ENCODE measurements around the gene RAD51C. TPM values are rescaled to one million over a fixed set of nuclear protein-coding genes. Genes with fewer than 3 reads are reported as not detected.

Gene RAD51C
- total and polyA plus RNA-seq, 9 of the 15 experiments (the other 6 are each of a cell fraction or from before 2014, with no cell fraction given): 93.9 to 341 (median 135) TPM

- TF ChIP-seq MYC (IDR thresholded peaks at IDR 0.05; ENCODE audit: low read depth, low read length): peak; percentile 65
- TF ChIP-seq MYC (CRISPR knock-in tag; IDR thresholded peaks at IDR 0.05; ENCODE audit: borderline replicate concordance, low read depth): no peak
- TF ChIP-seq POLR2G (IDR thresholded peaks at IDR 0.05; ENCODE audit: low read depth, low read length): peak; percentile 68
- TF ChIP-seq MCM7 (IDR thresholded peaks at IDR 0.05): no peak
- TF ChIP-seq BRF2 (IDR thresholded peaks at IDR 0.05; ENCODE audit: borderline replicate concordance, insufficient read depth, insufficient read length): no peak
- TF ChIP-seq SIX5 (IDR thresholded peaks at IDR 0.05; ENCODE audit: borderline replicate concordance in 1 of 2, insufficient read depth in 1 of 2, low read depth in 1 of 2, low read length in 2 of 2): no peak
- TF ChIP-seq MITF (IDR thresholded peaks at IDR 0.05): no peak
- TF ChIP-seq TEAD2 (tag; IDR thresholded peaks at IDR 0.05): no peak
- TF ChIP-seq ZNF76 (CRISPR knock-in tag; IDR thresholded peaks at IDR 0.05; ENCODE audit: borderline replicate concordance): 0 out of 2 replicates have a peak, but pooled peaks have one; percentile 25
- no peak for TF ChIP-seq NR4A1 (CRISPR knock-in tag; IDR thresholded peaks at IDR 0.05)
- TF ChIP-seq NR4A1 (tag; IDR thresholded peaks at IDR 0.05): 0 out of 2 replicates have a peak, but pooled peaks have one; percentile 66
- TF ChIP-seq SIRT6 (IDR thresholded peaks at IDR 0.05; ENCODE audit: low read depth, low read length): no peak
- TF ChIP-seq CHD2 (IDR thresholded peaks at IDR 0.05; ENCODE audit: low read depth, low read length): no peak
- no peak for TF ChIP-seq IRF2 (CRISPR knock-in tag; IDR thresholded peaks at IDR 0.05)
- TF ChIP-seq USF2 (CRISPR knock-in tag; IDR thresholded peaks at IDR 0.05): no peak
- TF ChIP-seq, protein P1, sequence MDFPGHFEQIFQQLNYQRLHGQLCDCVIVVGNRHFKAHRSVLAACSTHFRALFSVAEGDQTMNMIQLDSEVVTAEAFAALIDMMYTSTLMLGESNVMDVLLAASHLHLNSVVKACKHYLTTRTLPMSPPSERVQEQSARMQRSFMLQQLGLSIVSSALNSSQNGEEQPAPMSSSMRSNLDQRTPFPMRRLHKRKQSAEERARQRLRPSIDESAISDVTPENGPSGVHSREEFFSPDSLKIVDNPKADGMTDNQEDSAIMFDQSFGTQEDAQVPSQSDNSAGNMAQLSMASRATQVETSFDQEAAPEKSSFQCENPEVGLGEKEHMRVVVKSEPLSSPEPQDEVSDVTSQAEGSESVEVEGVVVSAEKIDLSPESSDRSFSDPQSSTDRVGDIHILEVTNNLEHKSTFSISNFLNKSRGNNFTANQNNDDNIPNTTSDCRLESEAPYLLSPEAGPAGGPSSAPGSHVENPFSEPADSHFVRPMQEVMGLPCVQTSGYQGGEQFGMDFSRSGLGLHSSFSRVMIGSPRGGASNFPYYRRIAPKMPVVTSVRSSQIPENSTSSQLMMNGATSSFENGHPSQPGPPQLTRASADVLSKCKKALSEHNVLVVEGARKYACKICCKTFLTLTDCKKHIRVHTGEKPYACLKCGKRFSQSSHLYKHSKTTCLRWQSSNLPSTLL (IDR thresholded peaks at IDR 0.05): no peak
- peak; percentile 27 for TF ChIP-seq KDM5B (IDR thresholded peaks at IDR 0.05; ENCODE audit: insufficient replicate concordance, low read depth, low read length)
- TF ChIP-seq, protein P2, sequence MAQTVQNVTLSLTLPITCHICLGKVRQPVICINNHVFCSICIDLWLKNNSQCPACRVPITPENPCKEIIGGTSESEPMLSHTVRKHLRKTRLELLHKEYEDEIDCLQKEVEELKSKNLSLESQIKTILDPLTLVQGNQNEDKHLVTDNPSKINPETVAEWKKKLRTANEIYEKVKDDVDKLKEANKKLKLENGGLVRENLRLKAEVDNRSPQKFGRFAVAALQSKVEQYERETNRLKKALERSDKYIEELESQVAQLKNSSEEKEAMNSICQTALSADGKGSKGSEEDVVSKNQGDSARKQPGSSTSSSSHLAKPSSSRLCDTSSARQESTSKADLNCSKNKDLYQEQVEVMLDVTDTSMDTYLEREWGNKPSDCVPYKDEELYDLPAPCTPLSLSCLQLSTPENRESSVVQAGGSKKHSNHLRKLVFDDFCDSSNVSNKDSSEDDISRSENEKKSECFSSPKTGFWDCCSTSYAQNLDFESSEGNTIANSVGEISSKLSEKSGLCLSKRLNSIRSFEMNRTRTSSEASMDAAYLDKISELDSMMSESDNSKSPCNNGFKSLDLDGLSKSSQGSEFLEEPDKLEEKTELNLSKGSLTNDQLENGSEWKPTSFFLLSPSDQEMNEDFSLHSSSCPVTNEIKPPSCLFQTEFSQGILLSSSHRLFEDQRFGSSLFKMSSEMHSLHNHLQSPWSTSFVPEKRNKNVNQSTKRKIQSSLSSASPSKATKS (CRISPR knock-in tag; IDR thresholded peaks at IDR 0.05): no peak
- peak; percentile 32; the same call in 1 of the 2 replicates for TF ChIP-seq MTA3 (IDR thresholded peaks at IDR 0.05; ENCODE audit: borderline replicate concordance)
- no peak for TF ChIP-seq HNRNPLL (IDR thresholded peaks at IDR 0.05; ENCODE audit: low read depth, low read length, poor library complexity, severe bottlenecking)
These were observed 63.3 kb downstream of the RAD51C start, which contains the start of gene PPM1E (continued) for GRCh38 chr17:58755577-58756245.

Data from K562 (cell line).